Astrocyte (in vitro differentiated cells and primary cell): Measurements from ENCODE around the gene FGA.

Source experiments
- EZH2 ChIP-seq: IDR thresholded peaks from 2 replicates; pipeline ENCODE4 v1.6.1; 2012; ENCODE audit warnings: mild to moderate bottlenecking, low read length, inconsistent platforms; ENCODE audit not compliant: insufficient read depth
- TF ChIP-seq, protein P1 (sequence below): IDR thresholded peaks from 2 replicates; pipeline ENCODE4 v1.5.1; 2011; ENCODE audit warnings: low read depth, mild to moderate bottlenecking, inconsistent platforms, low read length, moderate library complexity; ENCODE audit not compliant: insufficient read depth

DNA sequence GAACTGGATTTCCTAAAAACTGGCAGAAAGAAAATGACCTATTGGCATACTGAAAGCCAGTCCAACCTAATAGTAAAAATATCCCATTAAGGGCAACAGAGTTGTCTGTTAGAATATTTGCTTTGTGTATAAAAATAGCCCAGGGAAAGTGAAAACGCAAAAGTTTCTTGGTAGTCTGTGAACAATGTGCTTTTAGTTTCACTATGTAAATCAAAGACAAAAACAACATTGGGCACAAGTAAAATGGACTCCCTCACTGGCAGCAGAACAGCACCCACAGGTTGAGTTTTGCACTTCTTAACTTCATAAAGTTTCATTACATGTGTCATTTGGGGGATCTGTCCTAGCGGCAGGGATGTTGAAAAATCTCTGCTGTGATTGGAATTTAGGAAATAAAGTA, 26.2 kb upstream of the FGA start:
- TF ChIP-seq, protein P1, sequence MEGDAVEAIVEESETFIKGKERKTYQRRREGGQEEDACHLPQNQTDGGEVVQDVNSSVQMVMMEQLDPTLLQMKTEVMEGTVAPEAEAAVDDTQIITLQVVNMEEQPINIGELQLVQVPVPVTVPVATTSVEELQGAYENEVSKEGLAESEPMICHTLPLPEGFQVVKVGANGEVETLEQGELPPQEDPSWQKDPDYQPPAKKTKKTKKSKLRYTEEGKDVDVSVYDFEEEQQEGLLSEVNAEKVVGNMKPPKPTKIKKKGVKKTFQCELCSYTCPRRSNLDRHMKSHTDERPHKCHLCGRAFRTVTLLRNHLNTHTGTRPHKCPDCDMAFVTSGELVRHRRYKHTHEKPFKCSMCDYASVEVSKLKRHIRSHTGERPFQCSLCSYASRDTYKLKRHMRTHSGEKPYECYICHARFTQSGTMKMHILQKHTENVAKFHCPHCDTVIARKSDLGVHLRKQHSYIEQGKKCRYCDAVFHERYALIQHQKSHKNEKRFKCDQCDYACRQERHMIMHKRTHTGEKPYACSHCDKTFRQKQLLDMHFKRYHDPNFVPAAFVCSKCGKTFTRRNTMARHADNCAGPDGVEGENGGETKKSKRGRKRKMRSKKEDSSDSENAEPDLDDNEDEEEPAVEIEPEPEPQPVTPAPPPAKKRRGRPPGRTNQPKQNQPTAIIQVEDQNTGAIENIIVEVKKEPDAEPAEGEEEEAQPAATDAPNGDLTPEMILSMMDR = no peak
- TF ChIP-seq EZH2 = no peak
